DND-41 (cell line): ENCODE measurements around the gene NCOR2.

ENCODE experiments used
- ATAC-seq: fragments of 200-7000 bp; cut with Tn5 transposase; 3 replicates; pipeline ENCODE4 v1.9.1; 2021; ENCODE audit warnings: low read depth; ENCODE audit not compliant: insufficient read depth
- DNase-seq: peaks from one replicate; pipeline ENCODE4 v3.0.0-alpha.2; 2020
- H2AFZ ChIP-seq: 2 replicates; pipeline ENCODE4 v1.6.0; 2012; ENCODE audit warnings: low read depth, low read length
- H3K27ac ChIP-seq: 2 replicates; pipeline ENCODE4 v1.5.1; 2012; ENCODE audit warnings: low read length, inconsistent platforms
- H3K27me3 ChIP-seq: fragments of 200-600 bp; sonication (generic); 2 replicates; pipeline ENCODE4 v1.6.0; 2012; ENCODE audit warnings: low read length, mild to moderate bottlenecking, inconsistent platforms; ENCODE audit not compliant: insufficient read depth, poor library complexity
- H3K36me3 ChIP-seq: 2 replicates; pipeline ENCODE4 v1.5.1; 2012; ENCODE audit warnings: low read length, inconsistent platforms; ENCODE audit not compliant: insufficient read depth
- H3K4me1 ChIP-seq: 2 replicates; pipeline ENCODE4 v1.5.1; 2012; ENCODE audit warnings: mild to moderate bottlenecking, low read length; ENCODE audit not compliant: insufficient read depth
- H3K4me2 ChIP-seq: 2 replicates; pipeline ENCODE4 v1.6.0; 2012; ENCODE audit warnings: mild to moderate bottlenecking, moderate library complexity, low read length, inconsistent platforms; ENCODE audit not compliant: insufficient read depth
- H3K4me3 ChIP-seq, 2 experiments: fragments of 200-600 bp in 1 of 2; shearing (Covaris generic) in 1 of 2; 2 replicates each; pipeline ENCODE4 v1.5.1; 2012 to 2016; ENCODE audit warnings: inconsistent platforms in 2 of 2, low read length in 2 of 2, mild to moderate bottlenecking in 2 of 2, low read depth in 1 of 2, moderate library complexity in 1 of 2
- H3K79me2 ChIP-seq: 2 replicates; pipeline ENCODE4 v1.6.0; 2012; ENCODE audit warnings: low read length, inconsistent platforms; ENCODE audit not compliant: insufficient read depth
- H3K9ac ChIP-seq: 2 replicates; pipeline ENCODE4 v1.6.0; 2012; ENCODE audit warnings: low read depth, mild to moderate bottlenecking, inconsistent platforms, low read length, moderate library complexity
- H3K9me3 ChIP-seq: 2 replicates; pipeline ENCODE4 v1.5.1; 2012; ENCODE audit warnings: low read length, moderate library complexity, mild to moderate bottlenecking, inconsistent platforms; ENCODE audit not compliant: insufficient read depth, severe bottlenecking
- H4K20me1 ChIP-seq: 2 replicates; pipeline ENCODE4 v1.6.0; 2012; ENCODE audit warnings: low read length; ENCODE audit not compliant: insufficient read depth
- CTCF ChIP-seq: IDR thresholded peaks from 2 replicates; pipeline ENCODE4 v1.5.1; 2012; ENCODE audit warnings: borderline replicate concordance, low read length, moderate library complexity, mild to moderate bottlenecking; ENCODE audit not compliant: poor library complexity, severe bottlenecking; ENCODE audit errors: extremely low read depth
- EZH2 ChIP-seq: IDR thresholded peaks from 3 replicates; pipeline ENCODE4 v1.6.1; 2012; ENCODE audit warnings: borderline replicate concordance, low read depth, mild to moderate bottlenecking, moderate library complexity, low read length, inconsistent platforms; ENCODE audit not compliant: severe bottlenecking

NCOR2 gene

GRCh38 chr12:124593176-124593575 is 25.8 kb upstream of the NCOR2 start:
- H2AFZ ChIP-seq: no peak overlapping the region
- TF ChIP-seq EZH2 (no peak), CTCF (no peak)
- no peak overlapping the region for H3K4me3 ChIP-seq
- no peak overlapping the region for H3K27ac ChIP-seq
- H3K9me3 ChIP-seq: no peaks in the 10 kb centered on the region
- no peak overlapping the region for H3K9ac ChIP-seq
- no peaks in the 10 kb centered on the region for H4K20me1 ChIP-seq
- H3K36me3 ChIP-seq: no peaks in the 10 kb centered on the region
- peaks cover 13% of the 10 kb centered on the region for H3K4me1 ChIP-seq
- no peak overlapping the region for H3K4me2 ChIP-seq
- no peaks in the 10 kb centered on the region for H3K27me3 ChIP-seq
- DNase-seq: no peak
- H3K79me2 ChIP-seq: no peaks in the 10 kb centered on the region
- no peak for ATAC-seq

GRCh38 chr12:124592481-124593160 is 25.2 kb upstream of the NCOR2 start:
- no peak for ATAC-seq
- H3K9ac ChIP-seq: no peak overlapping the region

GRCh38 chr12:124592050-124592449 is 24.6 kb upstream of the NCOR2 start:
- Histone ChIP-seq H4K20me1 (no peaks in the 10 kb centered on the region), H2AFZ (no peak overlapping the region), H3K79me2 (no peaks in the 10 kb centered on the region), H3K9me3 (no peaks in the 10 kb centered on the region), H3K4me1 (peaks cover 13% of the 10 kb centered on the region), H3K27ac (no peak overlapping the region), H3K36me3 (no peaks in the 10 kb centered on the region), H3K4me3 (no peak overlapping the region), H3K27me3 (no peaks in the 10 kb centered on the region), H3K4me2 (no peak overlapping the region), H3K9ac (no peak overlapping the region)
- TF ChIP-seq CTCF: no peak
- DNase-seq (no peak), ATAC-seq (no peak)

More at GRCh38 chr12:124592481-124593160, 25.2 kb upstream of the NCOR2 start:
- Histone ChIP-seq H3K36me3 (no peaks in the 10 kb centered on the region), H3K4me1 (peaks cover 13% of the 10 kb centered on the region), H3K27ac (no peak overlapping the region), H3K4me2 (no peak overlapping the region), H3K79me2 (no peaks in the 10 kb centered on the region), H3K4me3 (no peak overlapping the region), H4K20me1 (no peaks in the 10 kb centered on the region), H3K9me3 (no peaks in the 10 kb centered on the region), H2AFZ (no peak overlapping the region), H3K27me3 (no peaks in the 10 kb centered on the region)
- TF ChIP-seq EZH2 (no peak), CTCF (no peak)
- DNase-seq: no peak
